WTC11 (cell line): ENCODE results near the gene RBMY1B. TPM values are rescaled to one million over a fixed set of nuclear protein-coding genes. Genes with fewer than 3 reads are reported as not detected.
"Not testable (repeated sequence)": the region's sequence is repeated elsewhere in the genome, so short reads cannot be mapped to it uniquely, and the experiment has no call there.

ENCODE experiments used
- ATAC-seq: fragments of 200-7000 bp; cut with Tn5 transposase; 2 replicates; pipeline ENCODE4 v1.10.0; 2021; ENCODE audit warnings: mild to moderate bottlenecking, moderate library complexity
- Bru-seq: library from RNA; stranded (reverse); fragments of 400-500 nt; gene quantifications from one replicate; lab custom pipeline; 2021; lab: Mats Ljungman, UMichigan
- CTCF ChIA-PET: fragments of 300-600 bp; sonication (Branson Sonifier 250); formaldehyde crosslinking; loops from one replicate; lab custom pipeline; 2021; ENCODE audit warnings: antibody characterized with exemption; lab: Charles Lee
- POLR2A ChIA-PET: fragments of 350-600 bp; sonication (Branson Sonifier 250); formaldehyde crosslinking; loops from one replicate; lab custom pipeline; 2021; ENCODE audit warnings: antibody characterized with exemption; lab: Charles Lee
- DNase-seq: peaks from one replicate; pipeline ENCODE4 v3.0.0; 2021; ENCODE audit warnings: low spot score
- H3K27ac Mint-ChIP-seq: 2 replicates; pipeline ENCODE4 v1.8.0; 2021; ENCODE audit warnings: mixed read lengths
- H3K27me3 Mint-ChIP-seq: 2 replicates; pipeline ENCODE4 v1.8.0; 2021; ENCODE audit warnings: low read depth, mild to moderate bottlenecking, moderate library complexity, mixed read lengths
- H3K36me3 Mint-ChIP-seq: 2 replicates; pipeline ENCODE4 v1.8.0; 2021; ENCODE audit warnings: mixed read lengths
- H3K4me1 Mint-ChIP-seq: 2 replicates; pipeline ENCODE4 v1.8.0; 2022; ENCODE audit warnings: mixed read lengths
- H3K4me3 Mint-ChIP-seq: 2 replicates; pipeline ENCODE4 v1.8.0; 2021; ENCODE audit warnings: mild to moderate bottlenecking, moderate library complexity, mixed read lengths
- H3K9me3 Mint-ChIP-seq: 2 replicates; pipeline ENCODE4 v1.8.0; 2021; ENCODE audit warnings: mixed read lengths
- CREB1 ChIP-seq: sonication (generic); formaldehyde crosslinking; IDR thresholded peaks from 2 replicates; pipeline ENCODE4 v1.8.0; 2023; ENCODE audit warnings: mild to moderate bottlenecking, missing genetic modification reagents
- ELF4 ChIP-seq: sonication (generic); formaldehyde crosslinking; IDR thresholded peaks from 2 replicates; pipeline ENCODE4 v1.8.1; 2022; ENCODE audit warnings: low read depth, mild to moderate bottlenecking, moderate library complexity, missing genetic modification reagents
- EMX1 ChIP-seq: fragments of 250-450 bp; sonication (Bioruptor Pico); IDR thresholded peaks from 2 replicates; pipeline ENCODE4 v1.8.0; 2021; ENCODE audit warnings: mild to moderate bottlenecking
- ESRRA ChIP-seq: sonication (generic); formaldehyde crosslinking; IDR thresholded peaks from 2 replicates; pipeline ENCODE4 v1.8.1; 2022; ENCODE audit warnings: mild to moderate bottlenecking, missing genetic modification reagents, borderline replicate concordance
- FOXP1 ChIP-seq: sonication (generic); formaldehyde crosslinking; IDR thresholded peaks from 2 replicates; pipeline ENCODE4 v1.8.0; 2022; ENCODE audit warnings: missing genetic modification reagents, mild to moderate bottlenecking, moderate library complexity, borderline replicate concordance
- GABPB1 ChIP-seq: sonication (generic); formaldehyde crosslinking; IDR thresholded peaks from 2 replicates; pipeline ENCODE4 v1.8.1; 2023; ENCODE audit warnings: mild to moderate bottlenecking, missing genetic modification reagents
- GRHL2 ChIP-seq: fragments of 250-450 bp; sonication (Bioruptor Pico); IDR thresholded peaks from 2 replicates; pipeline ENCODE4 v1.8.0; 2022; ENCODE audit warnings: mild to moderate bottlenecking, moderate library complexity; ENCODE audit not compliant: insufficient replicate concordance, severe bottlenecking
- NFE2L1 ChIP-seq: sonication (generic); formaldehyde crosslinking; IDR thresholded peaks from 2 replicates; pipeline ENCODE4 v1.8.1; 2023; ENCODE audit warnings: missing genetic modification reagents
- NR2C2 ChIP-seq: sonication (generic); formaldehyde crosslinking; IDR thresholded peaks from 2 replicates; pipeline ENCODE4 v1.8.0; 2022; ENCODE audit warnings: mild to moderate bottlenecking, missing genetic modification reagents
- OVOL2 ChIP-seq: fragments of 250-450 bp; sonication (Bioruptor Pico); IDR thresholded peaks from 2 replicates; pipeline ENCODE4 v1.9.0; 2021; ENCODE audit warnings: mild to moderate bottlenecking, borderline replicate concordance
- TCF7 ChIP-seq: sonication (generic); formaldehyde crosslinking; IDR thresholded peaks from 2 replicates; pipeline ENCODE4 v1.8.0; 2022; ENCODE audit warnings: mild to moderate bottlenecking, low read depth, missing genetic modification reagents, moderate library complexity
- TEAD1 ChIP-seq: sonication (generic); formaldehyde crosslinking; IDR thresholded peaks from 2 replicates; pipeline ENCODE4 v1.8.0; 2022; ENCODE audit warnings: mild to moderate bottlenecking, missing genetic modification reagents
- TEAD4 ChIP-seq: sonication (generic); formaldehyde crosslinking; IDR thresholded peaks from 2 replicates; pipeline ENCODE4 v1.8.0; 2022; ENCODE audit warnings: mild to moderate bottlenecking, missing genetic modification reagents
- USF1 ChIP-seq: sonication (generic); formaldehyde crosslinking; IDR thresholded peaks from 2 replicates; pipeline ENCODE4 v1.8.0; 2022; ENCODE audit warnings: mild to moderate bottlenecking, missing genetic modification reagents
- ZBTB21 ChIP-seq: sonication (generic); formaldehyde crosslinking; IDR thresholded peaks from 2 replicates; pipeline ENCODE4 v1.8.1; 2023; ENCODE audit warnings: mild to moderate bottlenecking, missing genetic modification reagents, borderline replicate concordance
- ZNF219 ChIP-seq: sonication (generic); formaldehyde crosslinking; IDR thresholded peaks from 2 replicates; pipeline ENCODE4 v1.8.0; 2023; ENCODE audit warnings: missing genetic modification reagents, mild to moderate bottlenecking, borderline replicate concordance
- ZNF396 ChIP-seq: fragments of 250-450 bp; sonication (Bioruptor Pico); IDR thresholded peaks from 2 replicates; pipeline ENCODE4 v1.8.0; 2021; ENCODE audit warnings: mild to moderate bottlenecking, moderate library complexity, borderline replicate concordance
- ZNF512 ChIP-seq: sonication (generic); formaldehyde crosslinking; IDR thresholded peaks from 2 replicates; pipeline ENCODE4 v1.8.1; 2022; ENCODE audit warnings: missing genetic modification reagents, borderline replicate concordance
- long read RNA-seq, 3 experiments: library from RNA in 1 of 3; library from capped mRNA in 1 of 3; library from polyadenylated mRNA in 1 of 3; unstranded in 2 of 3; stranded (forward) in 1 of 3; transcript quantifications; one replicate each; pipeline ENCODE4 v2.0.0, GENCODE V29; 2021
- total RNA-seq: library from RNA; stranded (reverse); gene quantifications from 3 replicates; pipeline ENCODE4 v1.2.3, GENCODE V29; 2021
- TF ChIP-seq, protein P1 (sequence below): fragments of 250-450 bp; sonication (Bioruptor Pico); IDR thresholded peaks from 2 replicates; pipeline ENCODE4 v1.9.0; 2021; ENCODE audit warnings: mild to moderate bottlenecking, borderline replicate concordance

The RBMY1B gene
- total RNA-seq (not detected in 3 replicates), Bru-seq, nascent RNA (not detected)
- long read RNA-seq, experiment 1, result 0 reads
- long read RNA-seq, experiment 2, result 0 reads
- long read RNA-seq, experiment 3, result 0 reads

GRCh38 chrY:21511038-21511437 lies at the start of gene RBMY1B:
RBMY1B (plus strand) TSS chrY:21511338; CDS start chrY:21513351, 2,013 bp downstream.
- H3K9me3 Mint-ChIP-seq, H3K27ac Mint-ChIP-seq, H3K4me3 Mint-ChIP-seq, POLR2A ChIA-PET, CTCF ChIA-PET, ATAC-seq, H3K4me1 Mint-ChIP-seq, H3K27me3 Mint-ChIP-seq, DNase-seq, H3K36me3 Mint-ChIP-seq: not testable (repeated sequence)

- H3K36me3 Mint-ChIP-seq, POLR2A ChIA-PET, H3K27ac Mint-ChIP-seq, H3K4me3 Mint-ChIP-seq, ATAC-seq, H3K27me3 Mint-ChIP-seq, H3K4me1 Mint-ChIP-seq, CTCF ChIA-PET, DNase-seq: not testable (repeated sequence)
- peaks cover 17% of the 10 kb centered on the region for H3K9me3 Mint-ChIP-seq
These were observed 48.2 kb upstream of the RBMY1B start for GRCh38 chrY:21462915-21463314.

GRCh38 chrY:21482967-21483366 lies 28.2 kb upstream of the RBMY1B start:
- DNase-seq (no peak), ATAC-seq (no peak)
- TF ChIP-seq NFE2L1 (CRISPR knock-in tag), result no peak
- no peak for TF ChIP-seq USF1
- TF ChIP-seq FOXP1 (CRISPR knock-in tag), result no peak
- TF ChIP-seq EMX1 (CRISPR knock-in tag), result no peak
- TF ChIP-seq ZNF512 (CRISPR knock-in tag), result no peak
- no peak for TF ChIP-seq ESRRA (CRISPR knock-in tag)
- no peak for TF ChIP-seq TEAD1 (CRISPR knock-in tag)
- no peak for TF ChIP-seq TEAD4 (CRISPR knock-in tag)
- TF ChIP-seq CREB1, result no peak
- TF ChIP-seq NR2C2 (CRISPR knock-in tag), result no peak
- TF ChIP-seq ZNF396 (CRISPR knock-in tag), result no peak
- TF ChIP-seq GABPB1 (CRISPR knock-in tag), result no peak
- TF ChIP-seq, protein P1, sequence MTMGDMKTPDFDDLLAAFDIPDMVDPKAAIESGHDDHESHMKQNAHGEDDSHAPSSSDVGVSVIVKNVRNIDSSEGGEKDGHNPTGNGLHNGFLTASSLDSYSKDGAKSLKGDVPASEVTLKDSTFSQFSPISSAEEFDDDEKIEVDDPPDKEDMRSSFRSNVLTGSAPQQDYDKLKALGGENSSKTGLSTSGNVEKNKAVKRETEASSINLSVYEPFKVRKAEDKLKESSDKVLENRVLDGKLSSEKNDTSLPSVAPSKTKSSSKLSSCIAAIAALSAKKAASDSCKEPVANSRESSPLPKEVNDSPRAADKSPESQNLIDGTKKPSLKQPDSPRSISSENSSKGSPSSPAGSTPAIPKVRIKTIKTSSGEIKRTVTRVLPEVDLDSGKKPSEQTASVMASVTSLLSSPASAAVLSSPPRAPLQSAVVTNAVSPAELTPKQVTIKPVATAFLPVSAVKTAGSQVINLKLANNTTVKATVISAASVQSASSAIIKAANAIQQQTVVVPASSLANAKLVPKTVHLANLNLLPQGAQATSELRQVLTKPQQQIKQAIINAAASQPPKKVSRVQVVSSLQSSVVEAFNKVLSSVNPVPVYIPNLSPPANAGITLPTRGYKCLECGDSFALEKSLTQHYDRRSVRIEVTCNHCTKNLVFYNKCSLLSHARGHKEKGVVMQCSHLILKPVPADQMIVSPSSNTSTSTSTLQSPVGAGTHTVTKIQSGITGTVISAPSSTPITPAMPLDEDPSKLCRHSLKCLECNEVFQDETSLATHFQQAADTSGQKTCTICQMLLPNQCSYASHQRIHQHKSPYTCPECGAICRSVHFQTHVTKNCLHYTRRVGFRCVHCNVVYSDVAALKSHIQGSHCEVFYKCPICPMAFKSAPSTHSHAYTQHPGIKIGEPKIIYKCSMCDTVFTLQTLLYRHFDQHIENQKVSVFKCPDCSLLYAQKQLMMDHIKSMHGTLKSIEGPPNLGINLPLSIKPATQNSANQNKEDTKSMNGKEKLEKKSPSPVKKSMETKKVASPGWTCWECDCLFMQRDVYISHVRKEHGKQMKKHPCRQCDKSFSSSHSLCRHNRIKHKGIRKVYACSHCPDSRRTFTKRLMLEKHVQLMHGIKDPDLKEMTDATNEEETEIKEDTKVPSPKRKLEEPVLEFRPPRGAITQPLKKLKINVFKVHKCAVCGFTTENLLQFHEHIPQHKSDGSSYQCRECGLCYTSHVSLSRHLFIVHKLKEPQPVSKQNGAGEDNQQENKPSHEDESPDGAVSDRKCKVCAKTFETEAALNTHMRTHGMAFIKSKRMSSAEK, result no peak
- no peak for TF ChIP-seq OVOL2
- no peak for TF ChIP-seq TCF7 (CRISPR knock-in tag)
- TF ChIP-seq GRHL2 (CRISPR knock-in tag), result no peak
- no peak for TF ChIP-seq ZNF219 (CRISPR knock-in tag)
- no peak for TF ChIP-seq ELF4 (CRISPR knock-in tag)
- no peak for TF ChIP-seq ZBTB21 (CRISPR knock-in tag)
- POLR2A ChIA-PET, result no interaction called here
- H3K27ac Mint-ChIP-seq, result no peak overlapping the region
- peaks cover 5% of the 10 kb centered on the region for H3K36me3 Mint-ChIP-seq
- no peaks in the 10 kb centered on the region for H3K4me1 Mint-ChIP-seq
- H3K4me3 Mint-ChIP-seq, result no peak overlapping the region
- H3K9me3 Mint-ChIP-seq, result peaks cover 38% of the 10 kb centered on the region
- CTCF ChIA-PET, result no interaction called here
- H3K27me3 Mint-ChIP-seq, result no peaks in the 10 kb centered on the region

- H3K9me3 Mint-ChIP-seq, DNase-seq, ATAC-seq, H3K27ac Mint-ChIP-seq, POLR2A ChIA-PET, H3K36me3 Mint-ChIP-seq, H3K4me3 Mint-ChIP-seq, CTCF ChIA-PET, H3K4me1 Mint-ChIP-seq, H3K27me3 Mint-ChIP-seq: not testable (repeated sequence)
These were observed 23.4 kb downstream of the RBMY1B start, which contains the start of gene RBMY1A1 for GRCh38 chrY:21534579-21534978. RBMY1A1 (plus strand) TSS chrY:21534879; CDS start chrY:21536892, 2,013 bp downstream.

DNA sequence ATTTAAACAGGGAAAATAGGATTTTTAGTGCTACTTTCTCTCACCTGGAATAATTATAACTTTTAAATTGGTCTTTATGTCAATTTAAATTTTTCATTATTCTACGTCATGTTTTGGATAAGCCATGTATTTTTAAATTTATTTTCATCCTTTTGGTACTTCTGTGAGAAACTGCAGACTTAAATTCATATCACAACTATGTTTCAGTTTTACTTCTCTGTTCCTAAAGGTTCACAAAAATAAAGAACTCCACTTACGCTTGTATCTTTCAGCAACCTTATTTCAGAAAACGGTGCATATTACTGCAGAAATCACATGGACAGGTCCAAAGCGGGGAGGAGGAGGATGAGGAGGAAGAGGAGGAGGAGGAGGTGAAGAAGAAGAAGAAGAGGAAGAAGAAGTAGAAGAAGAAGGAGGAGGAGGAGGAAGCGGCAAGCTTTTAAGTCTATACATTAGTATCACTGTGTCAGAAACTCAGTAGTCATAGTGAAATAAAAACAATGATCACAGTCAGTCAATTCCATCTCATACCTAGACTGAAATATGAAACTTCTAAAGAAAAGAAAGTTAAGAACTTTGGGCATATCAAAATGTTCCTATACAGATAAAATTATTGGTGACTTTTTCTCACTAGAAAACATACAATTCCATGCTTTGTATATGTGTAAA lies 48.3 kb downstream of the RBMY1B start:
- ATAC-seq, H3K4me1 Mint-ChIP-seq, H3K4me3 Mint-ChIP-seq, H3K36me3 Mint-ChIP-seq, DNase-seq, H3K27ac Mint-ChIP-seq, POLR2A ChIA-PET, H3K27me3 Mint-ChIP-seq, CTCF ChIA-PET, H3K9me3 Mint-ChIP-seq: not testable (repeated sequence)
